Mammary microvascular endothelial cell (primary cell): ENCODE measurements around the gene TRIM61. TPM values are rescaled to one million over a fixed set of nuclear protein-coding genes. Genes with fewer than 3 reads are reported as not detected.

Experiments
- total RNA-seq: library from RNA; depleted of rRNA; stranded (reverse); fragments of >200 nt; gene quantifications from 2 replicates; pipeline ENCODE4 v1.2.3, GENCODE V29; 2015

Gene TRIM61
- total RNA-seq: not detected in 2 replicates

DNA sequence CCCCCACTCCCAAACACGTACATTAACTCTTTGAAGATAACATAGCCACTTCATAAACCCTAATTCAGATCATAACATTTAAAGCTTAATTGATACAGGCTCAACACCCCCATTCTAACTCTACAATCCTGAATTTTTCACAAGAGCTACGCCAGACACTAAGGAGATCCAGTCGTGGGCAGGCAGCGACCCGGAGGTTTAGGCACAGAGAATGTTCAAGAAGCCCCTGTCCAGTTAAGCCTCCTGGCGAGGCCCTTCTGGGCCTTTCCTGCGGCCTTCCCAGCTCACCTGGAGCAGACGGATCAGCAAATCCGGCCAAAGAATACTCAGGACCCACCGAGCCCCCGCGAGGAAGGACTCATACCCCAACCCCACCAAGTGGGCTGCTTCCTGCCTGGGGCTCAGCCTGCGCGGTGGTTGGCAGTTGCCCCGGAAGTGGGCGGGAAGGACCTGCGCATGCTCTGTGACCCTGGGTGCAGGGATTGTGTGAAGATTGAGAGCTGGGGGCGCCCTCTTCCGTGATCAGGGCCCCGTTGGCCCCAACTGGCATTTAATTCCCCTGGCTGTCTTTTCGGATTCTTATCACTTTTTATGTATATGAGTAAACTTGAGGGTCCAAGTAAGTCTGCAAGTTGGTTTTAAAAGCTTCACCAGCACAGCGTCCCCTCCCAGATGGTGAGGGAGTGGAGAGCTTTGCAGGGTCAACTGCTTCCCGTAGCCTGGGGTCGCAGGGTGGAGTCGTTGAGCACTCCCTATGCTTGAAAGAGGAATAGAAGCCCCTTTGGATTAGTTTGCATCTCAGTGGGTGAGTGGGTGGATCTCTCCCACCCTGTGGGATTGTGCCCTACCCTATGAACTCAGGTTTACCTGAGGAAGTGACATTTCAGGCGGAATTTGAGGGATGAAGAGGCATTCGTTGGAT lies at the start of gene TRIM61:
TSS of gene TRIM61 (minus strand) at position 415 of the 922 bp plus-strand sequence. CDS start 7,655 bp downstream, outside the sequence.

Other genes with a start within 250 kb of the TRIM61 start
- not detected in 2 replicates for gene SMIM31, start 223.5 kb downstream of the TRIM61 start, total RNA-seq
- gene APELA, start 100.5 kb downstream of the TRIM61 start, total RNA-seq: not detected in 2 replicates
- gene TRIM60, start 54.3 kb upstream of the TRIM61 start, total RNA-seq: not detected in 2 replicates
- not detected in 2 replicates for gene TRIM75, start 76.2 kb upstream of the TRIM61 start, total RNA-seq
- 16.3 and 16.7 TPM in 2 replicates for gene TMEM192, start 135.2 kb upstream of the TRIM61 start, total RNA-seq
- gene KLHL2, start 229.9 kb upstream of the TRIM61 start, total RNA-seq: 18.7 and 26.0 TPM in 2 replicates